ENCODE data around the gene ZKSCAN5. TPM values are rescaled to one million over a fixed set of nuclear protein-coding genes. Genes with fewer than 3 reads are reported as not detected.

The ZKSCAN5 gene
- total RNA-seq, 1 experiment from 2014 or later: 13.3 TPM

DNA sequence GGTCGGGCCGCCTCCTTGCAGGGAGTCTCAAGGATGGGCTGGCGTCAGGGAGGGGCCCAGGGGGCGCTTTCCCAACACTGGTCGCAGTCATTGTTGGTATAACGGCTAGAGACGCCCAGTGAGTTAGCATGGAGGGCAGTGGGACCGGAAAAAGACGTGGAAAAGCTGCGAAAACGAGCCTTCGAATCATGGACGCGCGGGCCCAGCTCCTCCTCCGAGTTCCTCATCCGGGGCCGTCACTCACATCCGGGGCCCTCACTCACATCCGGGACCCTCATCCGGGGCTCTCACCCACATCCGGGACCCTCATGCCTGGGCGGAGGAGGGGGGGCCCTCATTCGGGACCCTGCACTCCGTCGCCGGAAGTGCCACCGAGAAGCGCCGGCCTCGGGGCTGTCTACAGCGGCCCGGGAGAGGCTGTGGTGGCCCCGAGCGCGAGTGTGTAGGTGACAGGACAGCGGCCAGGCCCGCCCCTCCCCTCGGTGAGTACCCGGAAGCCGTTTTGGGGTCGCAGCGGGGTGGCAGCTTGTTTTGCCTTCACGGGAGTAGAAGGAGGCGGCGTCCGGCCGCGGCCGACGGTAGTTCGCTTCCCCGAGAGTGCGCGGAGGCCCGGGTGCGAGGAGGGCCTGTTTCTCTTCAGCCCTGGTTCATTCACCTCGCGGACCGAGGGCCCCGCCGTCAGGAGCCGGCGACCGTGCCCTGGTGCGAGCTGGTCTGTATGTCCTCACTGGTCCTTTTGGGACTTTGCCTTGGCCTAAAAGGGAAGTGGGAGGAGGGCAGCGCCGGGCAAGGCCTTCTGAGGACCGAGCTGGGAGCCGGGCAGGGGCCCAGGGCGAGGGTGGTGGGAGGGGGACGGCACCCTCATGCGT, 54.1 kb downstream of the ZKSCAN5 start, which contains the start of gene ZNF655:
TSS of gene ZNF655 (plus strand) at position 337 of the 869 bp plus-strand sequence. CDS start 1,918 bp downstream, outside the sequence.
- Mint-ChIP-seq H3K9me3 (ENCODE audit: unreplicated experiment) (peaks cover under 1% of the 10 kb centered on the region), H3K4me3 (ENCODE audit: unreplicated experiment) (peak within 1 kb of the TSS; percentile 77), H3K27ac (ENCODE audit: unreplicated experiment) (peak within 1 kb of the TSS; percentile 62), H3K4me1 (ENCODE audit: low read depth, unreplicated experiment) (peaks cover 24% of the 10 kb centered on the region), H3K27me3 (ENCODE audit: insufficient read depth, unreplicated experiment) (no peaks in the 10 kb centered on the region), H3K36me3 (ENCODE audit: insufficient read depth, unreplicated experiment) (peaks cover 9% of the 10 kb centered on the region)
- DNase-seq: peak; percentile 79 to 83
- no peaks in the 10 kb centered on the region for H3K27me3 ChIP-seq (replicated peaks; ENCODE audit: control insufficient read depth, insufficient read depth, low read length)
- ChIA-PET POLR2A (interaction anchor here (0.5 to 0.6 kb wide), 3 partner anchors 22 to 1451 kb away, joined by 3 to 4 read pairs (median 3); no protein-coding TSS in a partner anchor), CTCF (interaction anchor here (0.7 kb wide), 1 partner anchor 33 kb away, joined by 3 read pairs; no protein-coding TSS in a partner anchor)
- no peaks in the 10 kb centered on the region for H3K36me3 ChIP-seq (ENCODE audit: control insufficient read depth, insufficient read depth, low read length)
- intact Hi-C loops (cut with micrococcal nuclease; ENCODE audit: unreplicated experiment): no loop called here
- peaks cover 26% of the 10 kb centered on the region for H3K4me1 ChIP-seq
- BruUV-seq (replicated peaks): no TSS peak
- H3K9me3 ChIP-seq: no peaks in the 10 kb centered on the region
- H3K4me3 ChIP-seq (ENCODE audit: low read depth, low read length): peak within 1 kb of the TSS; percentile 66
- TF ChIP-seq, protein P1, sequence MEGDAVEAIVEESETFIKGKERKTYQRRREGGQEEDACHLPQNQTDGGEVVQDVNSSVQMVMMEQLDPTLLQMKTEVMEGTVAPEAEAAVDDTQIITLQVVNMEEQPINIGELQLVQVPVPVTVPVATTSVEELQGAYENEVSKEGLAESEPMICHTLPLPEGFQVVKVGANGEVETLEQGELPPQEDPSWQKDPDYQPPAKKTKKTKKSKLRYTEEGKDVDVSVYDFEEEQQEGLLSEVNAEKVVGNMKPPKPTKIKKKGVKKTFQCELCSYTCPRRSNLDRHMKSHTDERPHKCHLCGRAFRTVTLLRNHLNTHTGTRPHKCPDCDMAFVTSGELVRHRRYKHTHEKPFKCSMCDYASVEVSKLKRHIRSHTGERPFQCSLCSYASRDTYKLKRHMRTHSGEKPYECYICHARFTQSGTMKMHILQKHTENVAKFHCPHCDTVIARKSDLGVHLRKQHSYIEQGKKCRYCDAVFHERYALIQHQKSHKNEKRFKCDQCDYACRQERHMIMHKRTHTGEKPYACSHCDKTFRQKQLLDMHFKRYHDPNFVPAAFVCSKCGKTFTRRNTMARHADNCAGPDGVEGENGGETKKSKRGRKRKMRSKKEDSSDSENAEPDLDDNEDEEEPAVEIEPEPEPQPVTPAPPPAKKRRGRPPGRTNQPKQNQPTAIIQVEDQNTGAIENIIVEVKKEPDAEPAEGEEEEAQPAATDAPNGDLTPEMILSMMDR (IDR thresholded peaks at IDR 0.05; ENCODE audit: insufficient read depth in 1 of 2, low read depth in 1 of 2, low read length in 1 of 2, severe bottlenecking in 1 of 2, unreplicated experiment in 1 of 2): no peak

GRCh38 chr7:99559175-99559915, 54.9 kb downstream of the ZKSCAN5 start:
- H3K27me3 Mint-ChIP-seq (ENCODE audit: insufficient read depth, unreplicated experiment): no peaks in the 10 kb centered on the region
- POLR2A ChIA-PET: interaction anchor here (0.5 to 0.6 kb wide), 3 partner anchors 23 to 335 kb away, joined by 3 to 16 read pairs (median 4); no protein-coding TSS in a partner anchor
- no peaks in the 10 kb centered on the region for H3K27me3 ChIP-seq (replicated peaks; ENCODE audit: control insufficient read depth, insufficient read depth, low read length)
- H3K36me3 ChIP-seq (ENCODE audit: control insufficient read depth, insufficient read depth, low read length): no peaks in the 10 kb centered on the region
- H3K4me1 ChIP-seq: peaks cover 34% of the 10 kb centered on the region
- no peaks in the 10 kb centered on the region for H3K9me3 ChIP-seq
- peak overlapping the region; percentile 77 for H3K4me3 Mint-ChIP-seq (ENCODE audit: unreplicated experiment)
- peaks cover 17% of the 10 kb centered on the region for H3K36me3 Mint-ChIP-seq (ENCODE audit: insufficient read depth, unreplicated experiment)
- intact Hi-C loops (cut with micrococcal nuclease; ENCODE audit: unreplicated experiment): no loop called here
- H3K9me3 Mint-ChIP-seq (ENCODE audit: unreplicated experiment): peaks cover 9% of the 10 kb centered on the region
- H3K4me3 ChIP-seq (ENCODE audit: low read depth, low read length): peak overlapping the region; percentile 66
- peak overlapping the region; percentile 62 for H3K27ac Mint-ChIP-seq (ENCODE audit: unreplicated experiment)
- CTCF ChIA-PET: no interaction called here
- H3K4me1 Mint-ChIP-seq (ENCODE audit: low read depth, unreplicated experiment): peaks cover 32% of the 10 kb centered on the region
- no peak for DNase-seq
- BruUV-seq (replicated peaks): no TSS peak
- TF ChIP-seq, protein P1 (IDR thresholded peaks at IDR 0.05; ENCODE audit: insufficient read depth in 1 of 2, low read depth in 1 of 2, low read length in 1 of 2, severe bottlenecking in 1 of 2, unreplicated experiment in 1 of 2): no peak

All from Caco-2 (cell line).